Calu3 (cell line): ENCODE measurements around the gene ADAMTSL3. TPM values are rescaled to one million over a fixed set of nuclear protein-coding genes. Genes with fewer than 3 reads are reported as not detected.

ENCODE experiments used
- BruUV-seq: library from RNA; stranded (reverse); fragments of 400-500 nt; replicated peaks from 2 replicates; lab custom pipeline; 2021; lab: Mats Ljungman, UMichigan
- CTCF ChIA-PET: fragments of 300-600 bp; sonication (Branson Sonifier 250); formaldehyde crosslinking; loops from one replicate; lab custom pipeline; 2022; ENCODE audit warnings: antibody characterized with exemption; lab: Charles Lee
- DNase-seq: peaks from one replicate; pipeline ENCODE4 v3.0.0; 2022
- H3K27ac Mint-ChIP-seq: one replicate; pipeline ENCODE4 v1.8.0; 2022; ENCODE audit warnings: mixed read lengths; ENCODE audit not compliant: unreplicated experiment
- H3K27me3 Mint-ChIP-seq: one replicate; pipeline ENCODE4 v1.8.0; 2022; ENCODE audit warnings: mixed read lengths; ENCODE audit not compliant: unreplicated experiment
- H3K36me3 Mint-ChIP-seq: one replicate; pipeline ENCODE4 v1.8.0; 2022; ENCODE audit warnings: mild to moderate bottlenecking, moderate library complexity, mixed read lengths; ENCODE audit not compliant: insufficient read depth, unreplicated experiment
- H3K4me1 Mint-ChIP-seq: one replicate; pipeline ENCODE4 v1.8.0; 2022; ENCODE audit warnings: mild to moderate bottlenecking, low read depth, mixed read lengths; ENCODE audit not compliant: unreplicated experiment
- H3K4me3 Mint-ChIP-seq: one replicate; pipeline ENCODE4 v1.8.0; 2022; ENCODE audit warnings: mild to moderate bottlenecking, low read depth, moderate library complexity, mixed read lengths; ENCODE audit not compliant: unreplicated experiment
- H3K9me3 Mint-ChIP-seq: one replicate; pipeline ENCODE4 v1.8.0; 2022; ENCODE audit warnings: low read depth, mixed read lengths; ENCODE audit not compliant: unreplicated experiment
- intact Hi-C: fragments of 100-400 bp; cut with micrococcal nuclease; formaldehyde crosslinking; loops from one replicate; pipeline ENCODE4 v1.10.0; 2022; ENCODE audit not compliant: unreplicated experiment
- total RNA-seq: library from RNA; stranded (reverse); gene quantifications from 2 replicates; pipeline ENCODE4 v1.2.3, GENCODE V29; 2022
- TF ChIP-seq, protein P1 (sequence below): fragments of 200-600 bp; IDR thresholded peaks from one replicate; pipeline ENCODE4 v1.8.0; 2022; ENCODE audit warnings: antibody characterized with exemption; ENCODE audit not compliant: unreplicated experiment

The ADAMTSL3 gene
- total RNA-seq, 1 experiment from 2014 or later = 2.4 TPM

DNA sequence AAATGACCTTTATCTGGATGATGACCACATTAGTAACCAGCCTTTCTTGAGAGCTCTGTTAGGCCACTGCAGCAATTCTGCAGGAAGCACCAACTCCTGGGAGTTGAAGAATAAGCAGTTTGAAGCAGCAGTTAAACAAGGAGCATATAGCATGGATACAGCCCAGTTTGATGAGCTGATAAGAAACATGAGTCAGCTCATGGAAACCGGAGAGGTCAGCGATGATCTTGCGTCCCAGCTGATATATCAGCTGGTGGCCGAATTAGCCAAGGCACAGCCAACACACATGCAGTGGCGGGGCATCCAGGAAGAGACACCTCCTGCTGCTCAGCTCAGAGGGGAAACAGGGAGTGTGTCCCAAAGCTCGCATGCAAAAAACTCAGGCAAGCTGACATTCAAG lies 328.8 kb downstream of the ADAMTSL3 start:
- Mint-ChIP-seq H3K9me3 (peaks cover 3% of the 10 kb centered on the region), H3K4me3 (no peak overlapping the region), H3K27me3 (peaks cover under 1% of the 10 kb centered on the region), H3K36me3 (no peaks in the 10 kb centered on the region), H3K27ac (no peak overlapping the region), H3K4me1 (no peaks in the 10 kb centered on the region)
- DNase-seq = no peak
- BruUV-seq = no TSS peak
- intact Hi-C loops = no loop called here
- CTCF ChIA-PET = no interaction called here
- TF ChIP-seq, protein P1, sequence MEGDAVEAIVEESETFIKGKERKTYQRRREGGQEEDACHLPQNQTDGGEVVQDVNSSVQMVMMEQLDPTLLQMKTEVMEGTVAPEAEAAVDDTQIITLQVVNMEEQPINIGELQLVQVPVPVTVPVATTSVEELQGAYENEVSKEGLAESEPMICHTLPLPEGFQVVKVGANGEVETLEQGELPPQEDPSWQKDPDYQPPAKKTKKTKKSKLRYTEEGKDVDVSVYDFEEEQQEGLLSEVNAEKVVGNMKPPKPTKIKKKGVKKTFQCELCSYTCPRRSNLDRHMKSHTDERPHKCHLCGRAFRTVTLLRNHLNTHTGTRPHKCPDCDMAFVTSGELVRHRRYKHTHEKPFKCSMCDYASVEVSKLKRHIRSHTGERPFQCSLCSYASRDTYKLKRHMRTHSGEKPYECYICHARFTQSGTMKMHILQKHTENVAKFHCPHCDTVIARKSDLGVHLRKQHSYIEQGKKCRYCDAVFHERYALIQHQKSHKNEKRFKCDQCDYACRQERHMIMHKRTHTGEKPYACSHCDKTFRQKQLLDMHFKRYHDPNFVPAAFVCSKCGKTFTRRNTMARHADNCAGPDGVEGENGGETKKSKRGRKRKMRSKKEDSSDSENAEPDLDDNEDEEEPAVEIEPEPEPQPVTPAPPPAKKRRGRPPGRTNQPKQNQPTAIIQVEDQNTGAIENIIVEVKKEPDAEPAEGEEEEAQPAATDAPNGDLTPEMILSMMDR = no peak

DNA sequence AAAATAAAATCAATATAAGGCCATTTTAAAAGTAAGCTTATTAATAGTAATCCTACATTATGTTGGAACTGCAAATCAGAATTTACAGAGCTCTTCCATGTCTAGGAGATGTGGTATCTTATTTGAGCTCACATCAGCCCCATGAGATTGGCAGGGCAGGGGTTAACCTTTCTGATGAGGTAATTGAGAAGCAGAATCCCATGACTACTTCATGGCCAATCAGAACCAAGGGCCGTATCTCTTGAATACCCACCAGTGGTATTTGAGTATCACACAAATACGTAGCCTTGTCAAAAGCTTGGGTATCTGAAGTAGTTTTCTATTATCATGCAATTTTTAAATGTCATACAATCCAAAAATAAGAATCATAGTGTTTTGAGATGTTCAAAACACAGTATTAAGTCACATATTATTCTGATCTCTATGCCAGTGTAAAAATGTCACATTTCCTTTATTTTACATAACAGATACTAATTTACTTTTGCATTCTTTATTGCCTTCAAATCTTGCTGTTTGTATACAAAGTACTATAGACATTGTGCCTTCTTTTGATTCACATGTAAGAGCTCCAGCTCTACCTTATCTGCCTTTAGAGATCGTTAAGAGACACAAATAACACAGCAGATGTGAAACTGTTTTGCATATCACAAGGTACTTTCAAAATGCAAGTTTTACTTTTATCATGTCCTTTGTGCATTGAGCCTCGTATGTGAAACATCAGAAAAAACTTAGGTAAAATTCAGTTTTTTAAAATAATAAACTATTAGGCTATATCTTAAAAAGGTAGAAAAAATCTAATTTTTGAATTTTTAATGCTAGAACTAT lies 329.9 kb downstream of the ADAMTSL3 start:
- H3K27me3 Mint-ChIP-seq = no peaks in the 10 kb centered on the region
- H3K4me3 Mint-ChIP-seq = no peak overlapping the region
- no peak overlapping the region for H3K27ac Mint-ChIP-seq
- H3K9me3 Mint-ChIP-seq = peaks cover 3% of the 10 kb centered on the region
- CTCF ChIA-PET = interaction anchor here (0.6 to 1.0 kb wide), 2 partner anchors 10 to 413 kb away, joined by 3 read pairs; no protein-coding TSS in a partner anchor
- DNase-seq = no peak
- TF ChIP-seq, protein P1 = no peak
- H3K36me3 Mint-ChIP-seq = no peaks in the 10 kb centered on the region
- BruUV-seq = no TSS peak
- no peaks in the 10 kb centered on the region for H3K4me1 Mint-ChIP-seq
- intact Hi-C loops = no loop called here

DNA sequence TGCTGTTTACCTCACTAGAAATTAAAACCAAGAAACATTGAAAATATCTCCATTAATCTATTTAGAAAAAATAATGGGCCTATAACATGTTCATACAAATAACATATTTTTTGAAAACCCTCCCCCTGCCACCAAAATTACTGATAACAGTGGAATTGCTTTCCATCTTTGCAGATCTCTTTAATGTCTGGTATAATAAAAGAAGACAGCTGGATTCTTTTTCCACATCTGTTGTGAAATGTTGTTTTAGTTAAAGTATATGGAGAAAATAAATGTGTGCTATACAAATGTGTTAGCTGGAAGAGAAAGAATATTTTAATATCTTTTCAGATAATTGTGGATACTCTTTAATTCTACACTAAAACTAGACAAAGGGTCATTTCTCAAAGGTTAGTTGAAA lies 330.7 kb downstream of the ADAMTSL3 start:
- Mint-ChIP-seq H3K4me1 (no peaks in the 10 kb centered on the region), H3K27ac (no peak overlapping the region), H3K27me3 (no peaks in the 10 kb centered on the region), H3K4me3 (no peak overlapping the region), H3K36me3 (no peaks in the 10 kb centered on the region), H3K9me3 (no peaks in the 10 kb centered on the region)
- intact Hi-C loops = no loop called here
- CTCF ChIA-PET = no interaction called here
- TF ChIP-seq, protein P1 = no peak
- DNase-seq = no peak
- BruUV-seq = no TSS peak

DNA sequence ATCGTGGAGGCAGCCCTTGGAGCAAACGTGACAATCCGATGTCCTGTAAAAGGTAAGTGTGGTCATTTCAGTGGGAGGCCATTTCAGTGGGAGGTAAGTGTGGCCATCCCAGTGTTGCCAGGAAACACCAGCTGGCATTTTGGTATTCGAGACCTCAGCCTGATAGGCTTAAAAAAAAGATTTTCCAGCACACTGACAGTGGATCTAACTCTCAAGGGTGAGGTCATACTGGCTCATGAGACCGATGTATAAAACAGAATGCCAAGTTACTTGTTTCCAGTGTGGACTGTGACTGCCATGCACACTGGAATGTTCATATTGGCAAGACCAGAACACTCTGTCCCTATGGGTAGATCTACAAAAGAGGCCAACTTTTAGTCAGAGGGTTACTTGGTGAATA lies 337.2 kb downstream of the ADAMTSL3 start:
- CTCF ChIA-PET = no interaction called here
- H3K36me3 Mint-ChIP-seq = no peaks in the 10 kb centered on the region
- no peaks in the 10 kb centered on the region for H3K4me1 Mint-ChIP-seq
- TF ChIP-seq, protein P1 = no peak
- H3K9me3 Mint-ChIP-seq = no peaks in the 10 kb centered on the region
- DNase-seq = no peak
- BruUV-seq = no TSS peak
- no peaks in the 10 kb centered on the region for H3K27me3 Mint-ChIP-seq
- H3K27ac Mint-ChIP-seq = no peak overlapping the region
- intact Hi-C loops = loop anchor here (10.0 kb wide), 1 partner anchor 136 kb away; no protein-coding TSS in a partner anchor
- H3K4me3 Mint-ChIP-seq = no peak overlapping the region
